HG02973 (cell line): ENCODE measurements around the gene ZFP36L2.
"Not testable (repeated sequence)": the region's sequence is repeated elsewhere in the genome, so short reads cannot be mapped to it uniquely, and the experiment has no call there.

Experiments
- ATAC-seq: cut with Tn5 transposase; IDR thresholded peaks from one replicate; pipeline ENCODE4 v1.9.1; 2021; ENCODE audit warnings: moderate library complexity; ENCODE audit not compliant: unreplicated experiment

The ZFP36L2 gene

DNA sequence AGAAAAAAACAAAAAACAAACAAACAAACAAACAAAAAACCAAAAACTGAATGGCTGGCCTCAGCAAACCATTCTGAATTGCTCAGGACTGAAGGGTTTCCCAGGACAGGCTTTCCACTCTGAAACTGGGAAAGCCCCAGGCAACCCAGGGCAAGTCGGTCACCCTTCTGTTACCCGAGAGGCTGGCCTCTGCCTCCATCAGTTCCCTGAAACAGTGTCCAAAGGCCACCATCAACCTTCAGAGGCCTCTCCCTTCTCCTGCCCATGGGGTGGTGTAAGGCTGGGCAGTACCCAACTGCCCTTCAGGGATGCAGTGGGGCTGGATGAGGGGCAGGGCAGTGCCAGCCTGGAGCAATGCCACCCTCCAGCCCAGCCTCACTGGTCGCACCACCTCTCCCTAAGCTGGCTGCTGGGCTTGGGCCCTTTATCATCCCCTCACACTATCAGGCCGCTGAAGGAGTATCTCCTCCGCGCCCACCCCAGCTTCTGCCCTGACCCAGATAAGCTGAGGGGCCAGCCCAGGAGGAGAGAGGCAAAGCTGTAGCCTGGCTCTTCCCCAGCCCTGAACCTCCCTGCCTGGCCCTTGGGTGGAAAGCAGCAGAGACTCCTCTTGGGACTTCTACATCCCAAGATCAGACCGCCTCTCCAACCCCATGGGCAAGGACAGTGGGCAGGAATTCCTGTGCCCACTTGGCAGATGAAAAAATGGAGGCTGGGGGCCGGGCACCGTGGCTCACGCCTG is 35.9 kb downstream of the ZFP36L2 start:
- ATAC-seq: no peak

DNA sequence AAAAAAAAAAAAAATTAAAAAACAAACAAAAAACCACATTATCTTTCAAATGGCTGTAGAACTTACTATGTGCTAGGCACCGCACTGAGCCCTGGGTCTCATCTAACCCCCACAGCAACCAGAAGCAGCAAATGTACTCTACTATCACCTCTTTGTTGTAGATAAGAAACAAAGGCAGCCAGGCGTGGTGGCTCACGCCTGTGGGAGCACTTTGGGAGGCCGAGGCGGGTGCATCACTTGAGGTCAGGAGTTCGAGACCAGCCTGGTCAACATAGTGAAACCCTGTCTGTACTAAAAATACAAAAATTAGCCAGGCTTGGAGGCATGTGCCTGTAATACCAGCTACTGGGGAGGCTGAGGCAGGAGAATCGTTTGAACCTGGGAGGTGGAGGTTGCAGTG is 36.5 kb downstream of the ZFP36L2 start:
- not testable (repeated sequence) for ATAC-seq

DNA sequence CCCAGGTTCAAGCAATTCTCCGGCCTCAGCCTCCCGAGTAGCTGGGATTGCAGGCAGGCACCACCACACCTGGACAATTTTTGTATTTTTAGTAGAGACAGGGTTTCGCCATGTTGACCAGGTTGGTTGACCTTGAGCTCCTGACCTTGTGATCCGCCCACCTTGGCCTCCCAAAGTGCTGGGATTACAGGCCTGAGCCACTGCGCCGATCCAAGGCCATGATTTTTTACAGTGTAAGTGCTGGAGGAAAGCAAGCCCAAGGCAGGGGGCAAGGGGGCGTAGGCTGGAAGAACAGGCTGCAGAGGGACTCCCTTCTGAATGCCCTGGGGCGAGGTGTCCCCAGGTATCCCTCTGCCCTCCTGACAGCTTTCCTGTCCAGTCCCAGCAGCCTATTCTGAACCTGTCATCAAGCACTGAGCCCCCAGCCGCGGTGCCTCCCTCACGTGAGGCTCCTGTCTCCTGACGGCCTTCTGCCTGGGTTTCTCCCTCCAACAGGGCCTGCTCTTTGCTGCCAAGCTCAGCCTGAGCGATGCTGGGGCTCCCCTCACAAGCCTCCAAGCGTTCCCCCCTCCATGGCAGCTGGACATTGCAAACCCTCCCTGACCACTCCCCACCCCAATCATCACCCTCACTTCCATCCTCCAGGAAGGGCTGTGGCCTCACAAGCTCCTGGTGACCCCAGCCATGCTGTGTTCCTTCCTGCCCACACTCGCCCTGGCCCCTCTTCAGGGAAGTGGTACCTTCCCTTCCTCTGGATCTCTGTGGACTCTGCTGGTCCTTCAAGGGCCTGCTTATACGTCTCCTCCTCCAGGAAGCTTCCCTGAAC is 37.6 kb downstream of the ZFP36L2 start:
- ATAC-seq: no peak

DNA sequence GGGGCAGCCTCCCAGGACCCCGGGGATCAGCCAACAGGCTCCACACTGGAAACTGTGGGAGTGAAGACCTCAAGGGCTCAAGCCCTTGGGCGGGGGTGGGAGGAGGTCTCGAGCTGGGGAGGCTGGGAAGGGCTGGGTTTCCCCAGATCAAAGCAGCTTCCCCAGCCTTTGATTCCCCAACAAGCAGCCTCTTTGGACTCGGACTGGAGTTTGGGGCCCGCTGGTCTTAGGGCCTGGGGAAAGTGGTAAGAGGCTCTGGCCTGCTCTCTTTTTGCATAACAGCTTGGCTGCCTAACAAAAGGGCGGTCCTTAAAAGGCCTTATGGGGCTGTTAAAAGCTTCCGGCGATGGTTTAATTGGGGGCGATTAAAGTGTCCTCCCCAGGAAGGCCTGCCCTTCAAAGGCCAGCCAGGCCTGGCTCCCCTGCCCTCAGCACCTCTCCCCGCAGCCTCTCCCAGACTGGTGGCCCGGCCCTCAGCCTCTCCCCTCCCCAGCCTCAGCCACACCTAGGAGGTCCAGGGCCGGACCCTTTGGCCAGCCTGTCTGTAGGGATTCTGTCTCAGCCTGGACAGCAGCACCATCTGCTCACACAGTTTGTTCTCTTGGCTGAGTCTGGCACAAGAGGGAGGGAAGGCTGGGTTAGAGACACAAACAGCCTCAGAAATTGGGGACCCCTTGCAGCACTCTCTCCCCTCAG is 39.6 kb downstream of the ZFP36L2 start:
- no peak for ATAC-seq

DNA sequence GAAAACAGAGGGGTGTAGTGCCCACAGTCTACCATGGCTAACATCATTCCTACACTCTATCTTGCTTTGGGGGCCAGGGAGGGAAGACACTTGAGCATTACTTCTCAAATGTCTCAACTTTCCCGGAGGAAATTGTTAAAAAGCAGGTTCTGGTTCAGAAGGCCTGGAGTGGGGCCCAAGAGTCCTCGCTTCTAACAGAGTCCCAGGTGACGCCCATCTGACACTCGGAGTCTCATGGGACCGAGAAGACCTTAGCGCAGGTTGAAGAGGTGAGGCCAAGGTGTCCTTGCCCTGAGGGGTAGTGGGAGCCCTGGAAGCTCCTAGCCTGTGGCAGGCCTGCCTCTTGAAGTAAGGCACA is 40.1 kb downstream of the ZFP36L2 start:
- no peak for ATAC-seq

DNA sequence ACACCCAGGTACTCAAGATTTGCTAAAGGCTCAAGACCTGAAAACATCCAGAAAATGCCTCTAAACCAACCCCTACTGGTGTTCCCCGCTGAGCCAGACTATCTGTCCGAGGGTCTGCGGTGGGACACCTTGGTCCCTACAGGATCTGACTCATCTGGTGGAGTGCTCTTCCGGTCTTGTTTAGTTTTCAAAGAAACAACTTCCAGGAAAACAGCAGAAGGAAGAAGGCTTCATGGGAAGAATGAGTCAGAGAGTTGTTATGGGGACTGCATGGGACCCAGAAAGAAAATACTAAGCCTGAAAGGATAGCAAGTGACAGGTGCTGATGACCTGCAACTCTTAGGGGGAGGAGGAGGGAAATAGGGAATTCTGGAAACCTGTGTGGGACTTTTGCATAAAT is 41.3 kb downstream of the ZFP36L2 start:
- ATAC-seq: no peak

DNA sequence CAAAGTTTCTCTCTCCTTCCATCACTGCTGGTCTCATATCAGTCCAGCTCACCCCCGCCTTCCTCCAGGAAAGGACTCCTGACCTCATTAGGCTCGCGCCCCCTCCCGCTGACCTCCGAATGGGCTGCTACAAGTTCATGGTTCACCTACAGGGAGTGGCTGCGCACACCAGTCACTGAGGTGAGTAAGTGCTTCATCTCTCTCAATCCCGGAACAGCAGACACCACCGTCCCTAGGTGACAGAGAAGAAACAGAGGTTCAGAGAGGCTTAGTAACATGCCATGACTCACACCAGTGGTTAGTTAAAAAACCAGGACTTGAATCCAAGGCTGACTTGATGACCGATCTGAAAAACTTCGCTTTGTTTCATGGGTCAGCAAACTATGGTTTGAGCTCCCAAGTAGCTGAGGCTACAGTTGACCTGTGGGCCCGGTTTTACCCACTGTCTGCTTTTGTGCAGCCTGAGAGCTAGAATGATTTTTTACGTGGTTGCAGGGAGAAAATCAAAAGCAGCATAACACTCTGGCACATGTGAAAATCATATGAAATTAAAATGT is 42.0 kb downstream of the ZFP36L2 start:
- no peak for ATAC-seq

DNA sequence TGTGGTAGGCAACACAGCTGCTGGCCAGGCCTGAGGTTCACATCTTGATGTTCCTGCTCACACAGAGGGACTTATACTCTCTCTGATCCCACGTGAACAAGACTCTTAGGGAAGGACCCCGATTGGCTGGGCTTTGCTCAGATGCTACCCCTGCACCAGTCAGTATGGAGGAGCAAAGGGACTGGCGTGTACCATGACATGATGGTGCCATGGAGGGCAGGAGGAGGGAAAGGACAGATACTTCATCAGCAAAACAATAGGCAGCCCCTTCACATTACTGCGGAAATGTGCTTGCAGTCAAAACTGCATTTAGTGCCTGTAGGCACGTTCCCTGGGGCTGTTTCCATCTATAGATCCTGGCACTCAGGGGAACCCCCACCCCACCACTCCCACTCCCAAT is 42.7 kb downstream of the ZFP36L2 start:
- no peak for ATAC-seq

DNA sequence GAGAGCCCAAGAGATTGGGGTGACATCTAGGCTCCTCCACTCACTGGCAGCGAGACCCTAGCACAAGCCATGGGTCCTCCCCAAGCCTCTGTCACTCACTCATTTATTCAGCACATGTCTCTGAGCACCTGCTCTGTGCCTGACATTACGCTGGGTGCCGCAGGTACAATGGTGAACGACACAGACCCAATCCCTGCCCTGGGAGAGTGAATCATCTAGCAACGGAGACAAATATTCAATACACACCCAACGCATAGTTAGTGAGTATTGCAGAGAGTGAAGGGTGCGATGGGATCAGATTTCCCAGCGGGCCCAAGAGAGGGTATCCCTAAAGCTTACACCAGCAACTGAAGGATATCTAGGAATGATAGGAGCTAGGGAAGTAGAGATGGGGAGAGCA is 45.5 kb downstream of the ZFP36L2 start:
- ATAC-seq: no peak

DNA sequence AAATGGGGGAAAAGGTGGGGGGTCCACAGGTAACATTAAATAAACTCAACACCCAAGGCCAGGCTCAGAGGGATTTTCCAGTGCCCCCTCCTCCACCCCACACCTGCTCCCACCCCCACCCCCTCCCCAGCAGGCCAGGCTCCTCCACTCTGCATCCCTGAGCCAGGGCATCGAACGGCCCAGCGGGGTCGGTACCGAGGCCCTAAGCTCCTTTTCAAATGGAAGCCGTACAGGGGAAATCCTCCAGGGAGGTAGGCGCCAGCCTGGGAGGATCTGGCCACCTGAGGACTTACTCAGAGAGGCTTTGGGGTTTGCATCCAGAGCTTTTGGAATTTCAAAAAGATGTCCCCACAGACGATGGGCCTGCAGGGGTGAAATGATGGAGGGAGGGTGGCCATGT is 46.5 kb downstream of the ZFP36L2 start:
- ATAC-seq: no peak

DNA sequence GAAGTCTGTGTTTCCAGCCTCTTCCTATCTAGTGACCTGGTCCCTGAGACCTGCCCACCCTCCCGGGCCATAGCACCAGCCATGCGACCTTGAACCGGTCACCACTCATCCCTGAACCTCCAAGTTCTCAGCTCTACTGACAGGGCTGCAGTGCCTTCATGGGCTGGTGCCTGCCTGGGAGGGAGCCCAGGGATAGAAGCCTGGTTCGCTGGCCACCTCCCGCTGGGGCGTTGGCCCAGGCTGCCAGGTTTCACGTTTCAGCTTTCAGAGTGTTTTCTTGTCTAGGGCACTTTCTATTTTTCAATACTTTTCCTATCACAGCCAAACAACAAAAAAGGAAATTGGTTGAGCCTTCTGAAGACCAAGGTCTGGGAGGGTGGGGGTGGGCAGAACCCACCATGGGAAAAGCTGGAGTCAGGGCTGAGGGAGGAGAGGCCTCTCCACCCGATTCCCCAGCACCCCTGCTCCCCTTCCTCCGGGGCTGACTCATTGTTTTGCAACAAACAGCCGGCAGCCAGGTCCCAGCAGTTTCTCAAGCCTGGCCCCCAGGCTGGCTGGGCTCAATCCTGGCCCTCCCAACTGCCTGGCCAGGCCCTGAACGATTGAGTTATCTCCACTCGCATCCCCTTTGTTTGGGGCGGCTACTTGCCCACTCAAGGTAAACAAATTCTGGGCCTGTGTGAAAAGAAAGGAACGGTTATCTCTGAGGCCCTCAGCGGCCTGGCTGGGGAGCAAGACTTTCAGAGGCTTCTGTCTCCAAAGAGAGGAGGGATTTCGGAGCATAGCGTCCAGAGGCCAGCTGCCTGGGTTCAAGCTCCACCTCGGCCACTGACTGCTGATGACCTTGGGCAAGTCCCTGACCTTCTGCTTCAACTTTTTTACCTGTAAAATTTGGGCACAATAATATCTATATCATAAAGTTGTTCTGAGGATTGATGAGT is 47.5 kb downstream of the ZFP36L2 start:
- no peak for ATAC-seq

DNA sequence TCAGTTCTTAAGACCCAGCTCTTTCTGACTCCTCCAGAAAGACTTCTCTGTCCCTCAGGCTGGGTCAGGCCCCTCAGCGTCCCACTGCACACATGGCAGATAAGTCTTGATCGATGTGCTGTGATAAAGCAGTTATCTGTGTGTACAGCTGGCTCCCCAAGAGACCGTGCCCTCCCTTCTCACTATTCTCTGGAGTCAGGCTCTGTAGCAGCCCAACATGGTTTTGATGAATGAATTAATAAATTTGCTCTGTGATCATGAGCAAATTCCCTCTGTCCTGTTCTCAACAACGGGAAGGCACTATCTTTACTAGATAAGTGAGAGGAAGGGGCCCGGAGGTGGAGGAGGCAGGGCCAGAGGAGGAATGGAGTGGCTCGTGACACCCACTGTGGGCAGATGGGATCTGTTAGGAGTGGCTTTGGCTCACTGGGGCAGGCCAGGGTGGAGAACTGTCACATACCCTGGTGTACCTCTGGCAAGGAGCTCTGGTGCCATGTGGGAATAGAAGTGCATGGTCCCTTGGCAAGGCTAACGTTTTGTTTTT is 48.3 kb downstream of the ZFP36L2 start:
- no peak for ATAC-seq

DNA sequence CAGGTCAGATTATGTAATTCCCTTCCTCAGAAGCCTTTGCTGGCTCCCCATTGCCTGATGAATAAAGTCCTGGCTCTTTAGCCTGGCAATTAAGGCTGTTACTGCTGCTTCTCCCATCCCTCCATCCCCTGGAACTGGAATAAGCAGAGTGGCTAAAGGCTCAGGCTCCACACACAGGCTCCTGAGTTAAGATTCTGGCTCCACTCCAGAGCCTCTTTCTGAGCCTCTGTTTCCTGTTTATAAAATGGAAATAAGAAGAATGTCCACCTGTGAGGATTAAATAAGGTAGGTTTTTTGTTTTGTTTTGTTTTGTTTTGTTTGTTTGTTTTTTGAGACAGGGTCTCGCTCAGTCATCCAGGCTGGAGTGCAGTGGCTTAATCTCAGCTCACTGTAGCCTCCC is 50.0 kb downstream of the ZFP36L2 start:
- no peak for ATAC-seq

DNA sequence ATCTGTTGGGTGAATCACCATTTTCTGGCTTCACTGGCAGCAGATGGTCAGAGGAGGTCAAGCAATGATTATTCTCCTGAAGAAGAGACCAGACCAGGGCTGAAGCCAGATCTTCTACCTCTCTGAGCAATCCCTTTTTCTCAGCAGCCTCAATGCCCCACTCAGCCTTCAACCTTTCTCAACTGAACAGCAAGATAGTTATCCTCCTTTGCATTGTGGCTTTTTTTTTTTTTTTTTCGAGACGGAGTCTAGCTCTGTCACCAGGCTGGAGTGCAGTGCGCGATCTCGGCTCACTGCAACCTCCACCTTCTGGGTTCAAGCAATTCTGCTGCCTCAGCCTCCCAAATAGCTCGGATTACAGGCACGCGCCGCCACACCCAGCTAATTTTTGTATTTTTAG is 50.5 kb downstream of the ZFP36L2 start:
- ATAC-seq: no peak

DNA sequence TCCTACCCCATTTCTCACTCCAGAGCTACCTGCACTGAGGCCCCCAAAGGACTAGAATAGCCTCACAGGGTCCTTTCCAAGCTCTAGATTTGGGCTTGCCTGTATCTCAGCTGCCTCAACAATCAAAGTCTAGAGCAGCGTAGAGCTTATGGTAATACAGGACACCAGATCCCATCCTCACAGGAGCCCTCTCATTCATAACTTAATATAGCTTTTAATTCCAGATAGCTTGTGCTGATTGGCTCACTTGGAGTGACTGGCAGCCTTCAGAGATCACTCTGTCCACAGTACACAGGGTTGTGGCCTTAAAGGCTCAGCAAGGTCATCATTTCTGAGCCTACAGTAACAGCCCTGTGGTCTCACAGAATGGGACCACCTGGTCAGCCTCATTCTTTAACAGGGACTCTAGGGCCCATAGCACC is 51.4 kb downstream of the ZFP36L2 start:
- ATAC-seq: no peak

DNA sequence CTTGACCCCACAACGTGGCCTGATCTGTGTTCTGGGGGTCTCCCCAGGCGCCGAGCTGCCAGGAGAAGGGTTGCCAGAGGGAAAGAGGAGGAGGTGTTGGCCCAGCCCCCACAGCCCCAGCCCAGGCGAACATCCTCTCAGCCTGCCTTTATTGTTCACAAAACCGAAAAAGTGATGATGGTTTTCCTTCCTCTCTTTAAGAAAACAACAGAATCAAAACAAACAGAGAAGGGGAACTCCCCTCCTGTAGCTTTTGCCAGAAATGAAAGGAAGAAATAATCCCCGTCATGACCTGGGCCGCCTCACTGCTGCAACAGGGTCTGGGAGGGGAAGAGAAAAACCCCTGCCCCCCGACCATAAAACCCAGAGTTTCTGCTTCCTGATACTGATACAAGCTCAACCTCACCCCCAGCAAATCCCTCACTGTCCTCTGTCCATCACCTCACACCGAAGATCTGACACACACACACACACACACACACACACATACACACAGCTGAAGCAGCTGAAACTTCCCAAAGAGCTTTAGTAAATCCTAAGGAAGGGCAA is 52.0 kb downstream of the ZFP36L2 start:
- peak; percentile 83 for ATAC-seq
